Ecto neural progenitor cell (in vitro differentiated cells): Measurements from ENCODE around the gene CD79B.

ENCODE experiments used
- DNase-seq: peaks from one replicate; pipeline ENCODE4 v3.0.0-alpha.2; 2018; ENCODE audit warnings: low spot score

The CD79B gene

GRCh38 chr17:63950940-63951907, 19.1 kb upstream of the CD79B start:
- DNase-seq, result no peak

DNA sequence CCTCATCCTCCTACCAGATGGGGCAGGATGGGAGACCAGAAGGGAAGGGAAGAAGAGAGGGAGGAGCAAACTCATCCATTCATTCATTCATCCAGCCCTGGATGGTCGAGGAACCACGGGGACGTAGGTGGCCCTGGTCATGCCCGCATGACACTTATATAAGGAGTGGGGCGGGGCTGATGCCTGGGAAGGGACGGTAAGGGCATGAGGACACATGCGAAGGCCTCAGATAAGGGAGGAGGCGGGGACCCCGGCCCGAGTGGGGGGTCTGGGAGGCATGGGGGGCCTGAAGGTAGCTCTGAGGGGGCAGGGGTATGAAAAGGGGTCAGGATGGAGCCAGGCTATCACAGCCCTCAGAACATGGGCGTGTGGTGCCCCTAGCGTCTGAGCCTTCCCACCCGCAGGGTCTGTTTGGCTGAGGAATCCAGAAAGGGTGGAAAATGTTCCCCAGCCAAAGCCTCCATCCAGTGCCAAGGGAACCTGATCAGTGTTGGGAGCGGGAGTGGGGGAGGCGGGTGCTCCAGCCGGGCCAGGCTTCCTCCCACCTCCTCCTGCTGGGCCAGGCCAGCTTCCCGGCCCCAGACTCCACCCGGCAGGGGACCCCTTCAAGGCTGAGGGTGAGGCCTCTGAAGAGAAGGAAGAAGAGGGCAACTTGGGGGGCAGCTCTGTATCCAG, 17.6 kb upstream of the CD79B start:
- no peak for DNase-seq

- no peak for DNase-seq
Measured at GRCh38 chr17:63948521-63948920, 16.4 kb upstream of the CD79B start.

GRCh38 chr17:63947711-63948330, 15.7 kb upstream of the CD79B start:
- no peak for DNase-seq

GRCh38 chr17:63946440-63947363, 14.6 kb upstream of the CD79B start:
- peak; percentile 83 for DNase-seq

- no peak for DNase-seq
Measured at GRCh38 chr17:63945784-63946439, 13.8 kb upstream of the CD79B start.

DNA sequence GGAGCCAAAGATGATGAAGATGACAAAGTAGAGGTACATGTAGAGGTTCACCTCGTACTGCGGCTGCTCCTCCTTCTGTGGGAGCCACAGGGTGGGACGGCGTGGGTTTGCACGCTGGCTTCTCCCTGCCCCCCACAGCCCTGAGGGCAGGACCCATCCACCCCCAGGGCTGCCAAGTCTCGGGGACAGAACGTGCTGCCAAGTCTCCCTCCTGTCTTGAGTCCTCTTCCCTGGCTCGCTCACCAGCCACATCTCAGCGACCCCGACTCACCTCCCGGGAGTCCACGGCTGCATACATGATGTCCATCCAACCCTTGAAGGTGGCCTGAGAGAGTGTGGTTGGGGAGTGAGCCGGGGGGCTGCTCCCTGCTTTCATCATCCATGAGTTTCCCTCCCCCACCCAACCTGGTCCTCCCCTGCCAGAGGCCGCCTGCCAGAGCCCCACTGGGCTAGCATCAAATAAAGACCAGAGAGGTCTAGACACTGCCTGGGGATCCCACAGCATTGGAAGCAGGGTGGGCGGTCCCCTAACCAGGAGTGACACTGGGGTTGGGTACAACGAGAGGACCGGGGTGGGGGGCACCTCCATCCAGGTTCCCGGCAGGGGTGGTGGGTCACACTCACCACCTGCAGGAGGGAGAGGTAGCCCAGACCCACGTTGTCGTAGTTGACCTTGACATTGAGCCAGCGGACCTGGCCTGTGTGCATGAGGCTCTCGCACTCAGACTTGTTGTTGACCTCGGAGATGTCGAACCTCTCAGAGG, 12.8 kb upstream of the CD79B start:
- no peak for DNase-seq

DNA sequence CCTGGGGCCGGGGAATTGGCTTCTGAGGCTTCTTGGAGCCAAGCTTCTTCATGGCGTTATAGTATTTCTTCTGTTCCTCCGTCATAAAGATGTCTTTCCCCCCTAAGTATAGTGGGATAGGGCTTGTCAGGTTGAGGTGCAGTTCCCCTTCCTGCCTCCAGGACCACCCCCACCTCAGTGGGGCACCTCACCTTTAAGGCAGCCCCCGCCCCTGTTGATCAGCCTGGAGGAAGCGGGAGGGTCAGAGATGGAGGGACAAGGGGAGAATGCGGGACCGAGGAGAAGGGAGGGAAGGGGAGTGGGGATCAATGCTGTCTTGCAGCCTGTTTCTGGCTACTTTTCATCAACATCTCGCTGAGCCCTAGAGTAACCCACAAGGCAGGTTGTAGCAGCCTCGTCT, 11.6 kb upstream of the CD79B start:
- no peak for DNase-seq

GRCh38 chr17:63942309-63942985, 10.3 kb upstream of the CD79B start:
- no peak for DNase-seq

DNA sequence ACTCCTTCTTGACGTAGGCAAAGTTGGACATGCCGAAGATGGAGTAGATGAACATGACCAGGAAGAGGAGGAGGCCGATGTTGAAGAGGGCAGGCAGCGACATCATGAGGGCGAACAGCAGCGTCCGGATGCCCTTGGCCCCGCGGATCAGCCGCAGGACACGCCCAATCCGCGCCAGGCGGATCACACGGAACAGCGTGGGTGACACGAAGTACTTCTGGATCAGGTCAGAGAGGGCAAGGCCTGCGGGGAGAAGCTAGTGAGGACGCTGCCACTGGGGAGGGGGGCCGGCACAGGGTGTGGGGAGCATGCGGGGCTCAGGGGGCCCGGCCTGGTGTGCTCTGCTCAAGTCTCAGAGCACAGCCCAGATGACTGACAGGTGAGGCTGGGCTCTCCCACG, 9.6 kb upstream of the CD79B start:
- no peak for DNase-seq

- DNase-seq, result no peak
Measured at GRCh38 chr17:63941162-63941561, 9.0 kb upstream of the CD79B start.

DNA sequence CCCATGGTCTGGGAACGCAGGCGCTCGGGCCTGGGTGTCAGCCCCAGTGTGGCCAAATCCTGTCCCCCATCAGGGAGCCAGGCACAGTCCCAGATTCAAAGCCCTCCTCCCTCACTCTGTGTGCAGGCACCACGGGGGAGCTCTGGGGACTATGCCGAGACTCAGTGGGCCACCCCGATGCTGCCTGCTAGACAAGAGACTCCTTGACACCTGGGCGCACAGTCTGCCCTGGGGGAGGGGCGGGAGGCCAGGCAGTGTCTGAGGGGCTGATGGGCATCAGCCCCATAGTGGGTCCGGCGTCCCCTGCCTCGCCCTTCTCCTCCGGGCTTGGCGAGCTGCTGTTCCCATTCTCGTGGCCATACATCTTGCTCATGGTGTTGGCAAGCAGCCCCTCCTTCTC, 8.5 kb upstream of the CD79B start:
- DNase-seq, result no peak

- no peak for DNase-seq
Measured at GRCh38 chr17:63939884-63940283, 7.8 kb upstream of the CD79B start.

GRCh38 chr17:63939401-63939800, 7.3 kb upstream of the CD79B start:
- no peak for DNase-seq

GRCh38 chr17:63937920-63938319, 5.8 kb upstream of the CD79B start:
- DNase-seq, result no peak

- no peak for DNase-seq
Measured at GRCh38 chr17:63937319-63937718, 5.2 kb upstream of the CD79B start.

- no peak for DNase-seq
Measured at GRCh38 chr17:63934183-63935112, 2.3 kb upstream of the CD79B start.

DNA sequence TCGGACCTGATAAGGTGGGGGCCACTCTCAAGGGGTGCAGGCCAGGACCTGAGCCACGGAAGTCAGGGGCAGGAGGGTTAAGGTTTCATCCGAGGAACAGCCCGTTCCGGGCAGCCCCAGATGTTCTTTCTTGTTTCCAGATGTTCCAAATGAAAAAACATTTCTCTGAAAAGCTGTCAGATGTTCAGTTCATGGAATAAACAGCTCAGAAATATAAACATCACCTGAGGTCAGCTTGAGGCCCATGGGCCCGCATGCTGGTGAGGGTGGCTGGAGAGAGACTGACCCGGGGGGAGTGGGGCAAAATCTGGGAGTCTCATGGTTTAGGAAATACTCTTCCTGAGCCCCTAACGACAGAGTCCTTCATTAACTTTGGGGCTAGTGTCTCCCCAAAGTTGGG, 1.5 kb upstream of the CD79B start:
- no peak for DNase-seq

GRCh38 chr17:63932721-63933120, 590 bp upstream of the CD79B start:
- no peak for DNase-seq
